Endothelial cell of umbilical vein (primary cell): Measurements from ENCODE around the gene PLAGL2. TPM values are rescaled to one million over a fixed set of nuclear protein-coding genes. Genes with fewer than 3 reads are reported as not detected.

ENCODE experiments used
- BruUV-seq: library from RNA; stranded (reverse); fragments of 400-500 nt; replicated peaks from 2 replicates; lab custom pipeline; 2021; lab: Mats Ljungman, UMichigan
- CTCF ChIA-PET: fragments of 300-600, 350-600 bp; sonication (Branson Sonifier 250); formaldehyde crosslinking; loops from one replicate; lab custom pipeline; 2021; ENCODE audit warnings: antibody characterized with exemption, inconsistent platforms; lab: Charles Lee
- POLR2A ChIA-PET: fragments of 300-600, 350-600 bp; sonication (Branson Sonifier 250); formaldehyde crosslinking; loops from one replicate; lab custom pipeline; 2021; ENCODE audit warnings: antibody characterized with exemption, inconsistent platforms; lab: Charles Lee
- DNase-seq: peaks from one replicate; pipeline ENCODE4 v3.0.0-alpha.2; 2011; ENCODE audit warnings: low read depth, low spot score
- FAIRE-seq: peaks from 2 replicates; lab custom pipeline; 2011; peaks lifted over from hg19 to GRCh38; lab: Jason Lieb, UNC
- H2AFZ ChIP-seq: 2 replicates; pipeline ENCODE4 v1.6.0; 2012; ENCODE audit warnings: low read depth, low read length, control low read depth, inconsistent platforms
- H3K27ac ChIP-seq: 2 replicates; pipeline ENCODE4 v1.5.1; 2011; ENCODE audit warnings: low read depth, mild to moderate bottlenecking, control low read depth, low read length, moderate library complexity; ENCODE audit not compliant: insufficient read depth
- H3K27me3 ChIP-seq, 2 experiments: 2 replicates each; pipeline versions ENCODE4 v1.6.0 to v1.6.1; 2011; ENCODE audit warnings: low read length in 2 of 2, mixed read lengths in 1 of 2; ENCODE audit not compliant: control insufficient read depth in 2 of 2, insufficient read depth in 2 of 2
- H3K36me3 ChIP-seq, 2 experiments: 2 replicates in 1 of 2; 3 replicates in 1 of 2; pipeline ENCODE4 v1.5.1; 2011; ENCODE audit warnings: low read length in 2 of 2, mild to moderate bottlenecking in 1 of 2, moderate library complexity in 1 of 2; ENCODE audit not compliant: control insufficient read depth in 2 of 2, insufficient read depth in 2 of 2; ENCODE audit errors: extremely low read depth in 1 of 2
- H3K4me1 ChIP-seq: 3 replicates; pipeline ENCODE4 v1.5.1; 2011; ENCODE audit warnings: mild to moderate bottlenecking, low read length; ENCODE audit not compliant: control insufficient read depth, insufficient read depth; ENCODE audit errors: extremely low read depth
- H3K4me2 ChIP-seq: 2 replicates; pipeline ENCODE4 v1.6.1; 2011; ENCODE audit warnings: low read length, control low read depth, mixed read lengths; ENCODE audit not compliant: insufficient read depth
- H3K4me3 ChIP-seq, 3 experiments: fragments of 200-600 bp in 1 of 3; sonication (generic), shearing (Covaris generic) in 1 of 3; replicated peaks in 1 of 3; 2 replicates each; pipeline ENCODE4 v1.5.1; 2011 to 2016; ENCODE audit warnings: control low read depth in 3 of 3, low read length in 3 of 3, mild to moderate bottlenecking in 2 of 3, inconsistent platforms in 1 of 3, low read depth in 1 of 3, moderate library complexity in 1 of 3; ENCODE audit not compliant: insufficient read depth in 1 of 3
- H3K79me2 ChIP-seq: 2 replicates; pipeline ENCODE4 v1.6.0; 2012; ENCODE audit warnings: low read length, inconsistent platforms; ENCODE audit not compliant: control insufficient read depth, insufficient read depth
- H3K9ac ChIP-seq: replicated peaks from 2 replicates; pipeline ENCODE3; 2011; ENCODE audit warnings: low read length, control low read depth; ENCODE audit not compliant: insufficient read depth; ENCODE audit errors: extremely low read depth
- H3K9me1 ChIP-seq: replicated peaks from 3 replicates; pipeline ENCODE4 v1.6.0; 2011; ENCODE audit warnings: mild to moderate bottlenecking, low read length; ENCODE audit not compliant: control insufficient read depth, insufficient read depth; ENCODE audit errors: extremely low read depth
- H3K9me3 ChIP-seq: replicated peaks from 2 replicates; pipeline ENCODE4 v1.5.1; 2012; ENCODE audit warnings: low read length, inconsistent platforms; ENCODE audit not compliant: control insufficient read depth, insufficient read depth
- H4K20me1 ChIP-seq: replicated peaks from 2 replicates; pipeline ENCODE3; 2011; ENCODE audit warnings: mild to moderate bottlenecking, low read length; ENCODE audit not compliant: control insufficient read depth, insufficient read depth; ENCODE audit errors: extremely low read depth
- EZH2 ChIP-seq: IDR thresholded peaks from 2 replicates; pipeline ENCODE4 v1.6.1; 2012; ENCODE audit warnings: borderline replicate concordance, low read depth, mild to moderate bottlenecking, moderate library complexity, low read length, inconsistent platforms; ENCODE audit not compliant: severe bottlenecking
- FOS ChIP-seq: IDR thresholded peaks from 2 replicates; pipeline ENCODE4 v1.6.1; 2011; ENCODE audit warnings: mild to moderate bottlenecking, low read length, moderate library complexity, borderline replicate concordance; ENCODE audit not compliant: insufficient read depth
- GATA2 ChIP-seq: IDR thresholded peaks from 2 replicates; pipeline ENCODE4 v1.7.0; 2011; ENCODE audit warnings: low read depth, mild to moderate bottlenecking, moderate library complexity, mixed read lengths, low read length; ENCODE audit not compliant: insufficient read length, insufficient read depth
- JUN ChIP-seq: IDR thresholded peaks from 2 replicates; pipeline ENCODE4 v1.6.1; 2011; ENCODE audit warnings: borderline replicate concordance, low read depth; ENCODE audit not compliant: insufficient read length, insufficient read depth
- MAX ChIP-seq: IDR thresholded peaks from 2 replicates; pipeline ENCODE4 v1.6.1; 2011; ENCODE audit not compliant: insufficient read depth, insufficient read length
- MYC ChIP-seq: IDR thresholded peaks from one replicate; pipeline ENCODE4 v1.6.1; 2011; ENCODE audit warnings: mild to moderate bottlenecking, low read depth, low read length
- POLR2A ChIP-seq: IDR thresholded peaks from 2 replicates; pipeline ENCODE4 v1.6.1; 2012; ENCODE audit warnings: low read depth, mild to moderate bottlenecking, control low read depth, low read length
- POLR2AphosphoS5 ChIP-seq: IDR thresholded peaks from 2 replicates; pipeline ENCODE4 v1.6.1; 2012; ENCODE audit warnings: low read depth, mild to moderate bottlenecking, control low read depth, low read length, moderate library complexity; ENCODE audit not compliant: insufficient read depth
- dilution Hi-C: fragments of 300-500 bp; cut with MboI; formaldehyde crosslinking; loops from one replicate; pipeline ENCODE4 v1.15.0; 2019; ENCODE audit warnings: low sequenced_read_pairs; ENCODE audit not compliant: extremely low pct_ligation_motif_present
- intact Hi-C: fragments of 100-400 bp; cut with micrococcal nuclease; formaldehyde crosslinking; loops from one replicate; pipeline ENCODE4 v1.10.0; 2022
- polyA plus RNA-seq, 4 experiments: library from polyadenylated mRNA; depleted of rRNA in 3 of 4; stranded (reverse) in 3 of 4; unstranded in 1 of 4; fragments of >200 nt; gene quantifications; 2 replicates each; pipeline versions ENCODE4 v1.2.1 to v1.2.3, GENCODE V29; 2011 to 2012; ENCODE audit warnings: missing spikeins in 1 of 4
- total RNA-seq: library from RNA; stranded (reverse); gene quantifications from 2 replicates; pipeline ENCODE4 v1.2.3, GENCODE V29; 2021
- TF ChIP-seq, protein P1 (sequence below), 2 donors: IDR thresholded peaks; 1 replicate in 1 of 2; 2 replicates in 1 of 2; pipeline ENCODE4 v1.5.1; 2011; ENCODE audit warnings: low read length in 2 of 2, mild to moderate bottlenecking in 2 of 2, moderate library complexity in 2 of 2, control low read depth in 1 of 2, inconsistent platforms in 1 of 2, low read depth in 1 of 2; ENCODE audit not compliant: insufficient read depth in 1 of 2; ENCODE audit errors: extremely low read depth in 1 of 2

PLAGL2 gene
- total and polyA plus RNA-seq, 2 donors (not counting 3 experiments of a cell fraction or from before 2014, with no cell fraction given): 8.2 to 15.2 TPM

DNA sequence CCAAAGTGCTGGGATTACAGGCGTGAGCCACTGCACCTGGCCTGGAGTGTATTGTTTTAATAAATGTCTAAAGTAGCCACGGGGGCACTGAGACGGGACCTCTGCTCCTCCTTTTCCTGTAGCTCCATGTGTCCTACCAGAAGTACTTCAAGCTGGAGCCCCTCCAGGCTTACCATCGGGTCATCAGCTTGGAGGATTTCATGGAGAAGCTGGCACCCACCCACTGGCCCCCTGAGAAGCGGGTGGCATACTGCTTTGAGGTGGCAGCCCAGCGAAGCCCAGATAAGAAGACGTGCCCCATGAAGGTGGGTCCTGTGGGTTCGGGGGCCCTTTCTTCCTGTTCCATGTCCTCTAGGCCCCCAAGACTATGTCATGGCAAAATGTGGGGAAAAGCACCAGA lies 7.6 kb upstream of the PLAGL2 start:
- FAIRE-seq (no peak), DNase-seq (no peak)
- no peak overlapping the region for H3K4me2 ChIP-seq
- peaks cover 5 to 10% of the 10 kb centered on the region in 2 experiments for H3K36me3 ChIP-seq
- no peak overlapping the region for H3K27ac ChIP-seq
- H3K9me1 ChIP-seq: no peaks in the 10 kb centered on the region
- no peak for TF ChIP-seq MYC
- no peak for TF ChIP-seq JUN
- no peak for TF ChIP-seq FOS
- TF ChIP-seq, protein P1, sequence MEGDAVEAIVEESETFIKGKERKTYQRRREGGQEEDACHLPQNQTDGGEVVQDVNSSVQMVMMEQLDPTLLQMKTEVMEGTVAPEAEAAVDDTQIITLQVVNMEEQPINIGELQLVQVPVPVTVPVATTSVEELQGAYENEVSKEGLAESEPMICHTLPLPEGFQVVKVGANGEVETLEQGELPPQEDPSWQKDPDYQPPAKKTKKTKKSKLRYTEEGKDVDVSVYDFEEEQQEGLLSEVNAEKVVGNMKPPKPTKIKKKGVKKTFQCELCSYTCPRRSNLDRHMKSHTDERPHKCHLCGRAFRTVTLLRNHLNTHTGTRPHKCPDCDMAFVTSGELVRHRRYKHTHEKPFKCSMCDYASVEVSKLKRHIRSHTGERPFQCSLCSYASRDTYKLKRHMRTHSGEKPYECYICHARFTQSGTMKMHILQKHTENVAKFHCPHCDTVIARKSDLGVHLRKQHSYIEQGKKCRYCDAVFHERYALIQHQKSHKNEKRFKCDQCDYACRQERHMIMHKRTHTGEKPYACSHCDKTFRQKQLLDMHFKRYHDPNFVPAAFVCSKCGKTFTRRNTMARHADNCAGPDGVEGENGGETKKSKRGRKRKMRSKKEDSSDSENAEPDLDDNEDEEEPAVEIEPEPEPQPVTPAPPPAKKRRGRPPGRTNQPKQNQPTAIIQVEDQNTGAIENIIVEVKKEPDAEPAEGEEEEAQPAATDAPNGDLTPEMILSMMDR (IDR thresholded peaks at IDR 0.05; ENCODE audit: extremely low read depth in 1 of 2, insufficient read depth in 1 of 2, low read depth in 1 of 2, low read length in 2 of 2): no peak
- TF ChIP-seq GATA2: no peak
- TF ChIP-seq MAX: no peak
- no peak for TF ChIP-seq EZH2
- no peak for TF ChIP-seq POLR2AphosphoS5
- TF ChIP-seq POLR2A: no peak
- BruUV-seq: no TSS peak
- dilution Hi-C loops: no loop called here
- no peaks in the 10 kb centered on the region for H4K20me1 ChIP-seq
- intact Hi-C loops: no loop called here
- H3K4me3 ChIP-seq: no peak overlapping the region
- H3K9ac ChIP-seq: no peak overlapping the region
- H3K27me3 ChIP-seq: no peaks in the 10 kb centered on the region
- POLR2A ChIA-PET: no interaction called here
- no peak overlapping the region for H2AFZ ChIP-seq
- peaks cover 11% of the 10 kb centered on the region for H3K4me1 ChIP-seq
- H3K9me3 ChIP-seq: no peaks in the 10 kb centered on the region
- peaks cover 7% of the 10 kb centered on the region for H3K79me2 ChIP-seq
- CTCF ChIA-PET: no interaction called here
